NOMO-1 treated with DMSO at 0.1 percent for 48 hours (cell line): ENCODE data around the gene DCST1.

Experiments used
- DNase-seq: peaks from one replicate; lab custom pipeline; 2025; ENCODE audit not compliant: unreplicated experiment; lab: John Stamatoyannopoulos, UW

DCST1 gene

GRCh38 chr1:155001425-155001674 is 32.3 kb upstream of the DCST1 start:
- DNase-seq, result no peak

GRCh38 chr1:155001675-155002463 is 31.8 kb upstream of the DCST1 start:
- peak; percentile 99 for DNase-seq

GRCh38 chr1:155002464-155003226 is 31.0 kb upstream of the DCST1 start, which contains the start of gene ZBTB7B:
ZBTB7B (plus strand) TSS chr1:155002802; CDS start chr1:155014661, 11,859 bp downstream.
- peak; percentile 86 for DNase-seq

GRCh38 chr1:155003227-155003765 is 30.3 kb upstream of the DCST1 start:
- no peak for DNase-seq

- no peak for DNase-seq
These were observed 29.8 kb upstream of the DCST1 start for GRCh38 chr1:155003766-155004351.

GRCh38 chr1:155004352-155005075 is 29.1 kb upstream of the DCST1 start:
- DNase-seq, result no peak

- no peak for DNase-seq
These were observed 28.3 kb upstream of the DCST1 start for GRCh38 chr1:155005076-155006011.

- DNase-seq, result peak; percentile 65
These were observed 27.0 kb upstream of the DCST1 start for GRCh38 chr1:155006601-155007101.

GRCh38 chr1:155007251-155007828 is 26.3 kb upstream of the DCST1 start:
- DNase-seq, result no peak

- DNase-seq, result peak; percentile 53
These were observed 25.3 kb upstream of the DCST1 start for GRCh38 chr1:155008015-155008941.

- no peak for DNase-seq
These were observed 24.4 kb upstream of the DCST1 start for GRCh38 chr1:155009221-155009711.

- DNase-seq, result no peak
These were observed 23.9 kb upstream of the DCST1 start for GRCh38 chr1:155009742-155010141.

- no peak for DNase-seq
These were observed 23.3 kb upstream of the DCST1 start for GRCh38 chr1:155010211-155010918.

- no peak for DNase-seq
These were observed 22.6 kb upstream of the DCST1 start for GRCh38 chr1:155011004-155011416.

- no peak for DNase-seq
These were observed 22.1 kb upstream of the DCST1 start for GRCh38 chr1:155011437-155012025.

- DNase-seq, result no peak
These were observed 21.5 kb upstream of the DCST1 start for GRCh38 chr1:155012026-155012546.
